ENCODE data around the gene RGS3.

DNA sequence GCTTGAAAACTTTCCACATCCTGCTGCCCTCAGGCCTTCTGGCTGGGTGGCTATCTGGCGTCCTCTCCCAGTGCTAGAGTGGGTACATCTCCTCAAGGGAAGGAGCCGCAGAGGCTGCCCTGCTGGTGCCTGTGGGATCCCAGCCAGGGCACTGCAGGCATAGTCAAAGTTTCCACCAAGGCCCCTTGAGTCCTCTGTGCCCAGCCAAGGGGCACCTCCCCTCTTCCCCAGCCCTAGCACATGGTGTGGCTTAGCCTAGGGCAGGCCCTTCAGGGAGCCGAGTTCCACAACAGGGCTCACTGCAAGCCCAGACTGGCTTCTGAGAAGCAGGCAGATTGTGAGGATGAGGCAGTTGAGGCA lies 103.2 kb downstream of the RGS3 start:
- TF ChIP-seq POLR2A (IDR thresholded peaks at IDR 0.05): no peak
- TF ChIP-seq, protein P1, sequence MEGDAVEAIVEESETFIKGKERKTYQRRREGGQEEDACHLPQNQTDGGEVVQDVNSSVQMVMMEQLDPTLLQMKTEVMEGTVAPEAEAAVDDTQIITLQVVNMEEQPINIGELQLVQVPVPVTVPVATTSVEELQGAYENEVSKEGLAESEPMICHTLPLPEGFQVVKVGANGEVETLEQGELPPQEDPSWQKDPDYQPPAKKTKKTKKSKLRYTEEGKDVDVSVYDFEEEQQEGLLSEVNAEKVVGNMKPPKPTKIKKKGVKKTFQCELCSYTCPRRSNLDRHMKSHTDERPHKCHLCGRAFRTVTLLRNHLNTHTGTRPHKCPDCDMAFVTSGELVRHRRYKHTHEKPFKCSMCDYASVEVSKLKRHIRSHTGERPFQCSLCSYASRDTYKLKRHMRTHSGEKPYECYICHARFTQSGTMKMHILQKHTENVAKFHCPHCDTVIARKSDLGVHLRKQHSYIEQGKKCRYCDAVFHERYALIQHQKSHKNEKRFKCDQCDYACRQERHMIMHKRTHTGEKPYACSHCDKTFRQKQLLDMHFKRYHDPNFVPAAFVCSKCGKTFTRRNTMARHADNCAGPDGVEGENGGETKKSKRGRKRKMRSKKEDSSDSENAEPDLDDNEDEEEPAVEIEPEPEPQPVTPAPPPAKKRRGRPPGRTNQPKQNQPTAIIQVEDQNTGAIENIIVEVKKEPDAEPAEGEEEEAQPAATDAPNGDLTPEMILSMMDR (IDR thresholded peaks at IDR 0.05): no peak
